ENCODE results near the gene ZNF396.
A peak's percentile ranks its signal among the peaks of the same experiment; 100 is the strongest.

The ZNF396 gene

GRCh38 chr18:35334212-35334611, 42.9 kb downstream of the ZNF396 start:
- peaks cover 77% of the 10 kb centered on the region for H3K36me3 ChIP-seq (ENCODE audit: control insufficient read depth, insufficient read depth, low read length, severe bottlenecking)

DNA sequence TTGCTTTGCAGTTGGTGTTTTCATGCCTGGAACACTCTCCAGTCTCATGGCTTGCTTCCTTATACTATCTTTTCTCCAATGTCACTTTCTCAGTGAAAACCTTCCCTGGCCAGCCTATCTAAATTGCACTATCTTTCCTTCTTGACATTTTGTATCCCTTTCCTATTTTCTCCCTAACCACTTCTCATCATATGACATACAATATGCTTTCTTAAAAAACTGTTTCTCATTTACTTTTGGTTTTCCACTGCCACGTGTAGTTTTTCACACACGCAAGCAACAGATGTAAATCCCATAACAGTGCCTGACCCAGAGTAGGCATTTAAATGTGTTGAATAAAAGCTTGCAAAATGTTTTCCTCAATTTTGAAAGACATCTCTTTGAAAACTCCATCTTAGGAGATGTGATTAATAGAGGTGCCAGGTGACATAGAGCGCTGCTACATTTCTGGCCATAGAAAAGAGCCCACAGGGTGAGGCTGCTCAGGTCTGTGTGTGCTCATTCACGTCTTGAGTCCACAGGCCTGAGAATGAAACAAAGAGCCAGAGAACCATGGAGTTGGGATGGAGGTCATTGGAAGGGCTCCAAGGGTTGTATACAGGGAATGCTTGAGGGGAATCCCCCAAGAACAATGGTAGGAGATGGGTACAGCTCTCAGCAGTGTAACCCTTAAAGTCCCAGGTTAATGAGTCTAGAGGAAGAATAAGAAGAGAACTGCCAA, 45.6 kb downstream of the ZNF396 start:
- no peak overlapping the region for H3K9ac ChIP-seq (ENCODE audit: low read length)
- no peaks in the 10 kb centered on the region for H3K27me3 ChIP-seq (replicated peaks; ENCODE audit: control insufficient read depth, insufficient read depth, low read length)
- H3K36me3 ChIP-seq (ENCODE audit: control insufficient read depth, insufficient read depth, low read length, severe bottlenecking): peaks cover 54% of the 10 kb centered on the region
- H3K4me3 ChIP-seq (ENCODE audit: low read length): no peak overlapping the region
- no peak for DNase-seq (ENCODE audit: low read depth)
- H3K9me3 ChIP-seq (ENCODE audit: control insufficient read depth, low read length): peaks cover 28% of the 10 kb centered on the region
- peaks cover 5% of the 10 kb centered on the region for H3K4me1 ChIP-seq (ENCODE audit: control insufficient read depth, insufficient read depth, low read length)

More at GRCh38 chr18:35334212-35334611, 42.9 kb downstream of the ZNF396 start:
- H3K4me1 ChIP-seq (ENCODE audit: control insufficient read depth, insufficient read depth, low read length): peaks cover 5% of the 10 kb centered on the region
- H3K9me3 ChIP-seq (ENCODE audit: control insufficient read depth, low read length): peaks cover 4% of the 10 kb centered on the region
- H3K4me3 ChIP-seq (ENCODE audit: low read length): no peak overlapping the region
- no peak for DNase-seq (ENCODE audit: low read depth)
- no peak overlapping the region for H3K9ac ChIP-seq (ENCODE audit: low read length)
- H3K27me3 ChIP-seq (replicated peaks; ENCODE audit: control insufficient read depth, insufficient read depth, low read length): no peaks in the 10 kb centered on the region

DNA sequence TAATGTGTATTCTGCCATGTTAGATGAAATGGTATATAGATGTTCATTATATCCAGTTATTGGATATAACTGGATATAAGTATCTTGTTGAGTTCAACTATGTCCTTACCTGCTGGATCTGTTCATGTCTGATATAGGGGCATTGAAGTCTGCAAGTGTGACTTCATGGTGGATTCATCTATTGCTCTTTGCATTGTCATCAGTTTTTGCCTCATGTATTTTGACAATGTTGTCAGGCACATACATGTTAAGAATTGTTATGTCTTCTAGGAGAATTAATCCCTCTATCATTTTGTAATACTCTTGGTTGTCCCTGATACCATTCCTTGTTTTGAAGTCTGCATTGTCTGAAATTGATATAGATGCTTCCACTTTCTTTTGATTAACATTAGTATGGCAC, 48.3 kb downstream of the ZNF396 start:
- Histone ChIP-seq H3K27me3 (replicated peaks; ENCODE audit: control insufficient read depth, insufficient read depth, low read length) (no peaks in the 10 kb centered on the region), H3K9ac (ENCODE audit: low read length) (no peak overlapping the region), H3K36me3 (ENCODE audit: control insufficient read depth, insufficient read depth, low read length, severe bottlenecking) (peaks cover 28% of the 10 kb centered on the region), H3K4me3 (ENCODE audit: low read length) (no peak overlapping the region), H3K4me1 (ENCODE audit: control insufficient read depth, insufficient read depth, low read length) (no peaks in the 10 kb centered on the region), H3K9me3 (ENCODE audit: control insufficient read depth, low read length) (peaks cover 28% of the 10 kb centered on the region)
- no peak for DNase-seq (ENCODE audit: low read depth)

GRCh38 chr18:35326695-35327387, 50.3 kb downstream of the ZNF396 start:
- Histone ChIP-seq H3K9ac (ENCODE audit: low read length) (no peak overlapping the region), H3K36me3 (ENCODE audit: control insufficient read depth, insufficient read depth, low read length, severe bottlenecking) (peaks cover 8% of the 10 kb centered on the region), H3K9me3 (ENCODE audit: control insufficient read depth, low read length) (peaks cover 26% of the 10 kb centered on the region), H3K4me1 (ENCODE audit: control insufficient read depth, insufficient read depth, low read length) (no peaks in the 10 kb centered on the region), H3K27me3 (replicated peaks; ENCODE audit: control insufficient read depth, insufficient read depth, low read length) (no peaks in the 10 kb centered on the region), H3K4me3 (ENCODE audit: low read length) (no peak overlapping the region)
- no peak for DNase-seq (ENCODE audit: low read depth)

- no peaks in the 10 kb centered on the region for H3K27me3 ChIP-seq (replicated peaks; ENCODE audit: control insufficient read depth, insufficient read depth, low read length)
- H3K36me3 ChIP-seq (ENCODE audit: control insufficient read depth, insufficient read depth, low read length, severe bottlenecking): peaks cover 4% of the 10 kb centered on the region
- no peak overlapping the region for H3K9ac ChIP-seq (ENCODE audit: low read length)
- H3K9me3 ChIP-seq (ENCODE audit: control insufficient read depth, low read length): peaks cover 24% of the 10 kb centered on the region
- no peak overlapping the region for H3K4me3 ChIP-seq (ENCODE audit: low read length)
- H3K4me1 ChIP-seq (ENCODE audit: control insufficient read depth, insufficient read depth, low read length): no peaks in the 10 kb centered on the region
- DNase-seq (ENCODE audit: low read depth): peak; percentile 23
These were observed 52.0 kb downstream of the ZNF396 start for GRCh38 chr18:35324926-35325655.

DNA sequence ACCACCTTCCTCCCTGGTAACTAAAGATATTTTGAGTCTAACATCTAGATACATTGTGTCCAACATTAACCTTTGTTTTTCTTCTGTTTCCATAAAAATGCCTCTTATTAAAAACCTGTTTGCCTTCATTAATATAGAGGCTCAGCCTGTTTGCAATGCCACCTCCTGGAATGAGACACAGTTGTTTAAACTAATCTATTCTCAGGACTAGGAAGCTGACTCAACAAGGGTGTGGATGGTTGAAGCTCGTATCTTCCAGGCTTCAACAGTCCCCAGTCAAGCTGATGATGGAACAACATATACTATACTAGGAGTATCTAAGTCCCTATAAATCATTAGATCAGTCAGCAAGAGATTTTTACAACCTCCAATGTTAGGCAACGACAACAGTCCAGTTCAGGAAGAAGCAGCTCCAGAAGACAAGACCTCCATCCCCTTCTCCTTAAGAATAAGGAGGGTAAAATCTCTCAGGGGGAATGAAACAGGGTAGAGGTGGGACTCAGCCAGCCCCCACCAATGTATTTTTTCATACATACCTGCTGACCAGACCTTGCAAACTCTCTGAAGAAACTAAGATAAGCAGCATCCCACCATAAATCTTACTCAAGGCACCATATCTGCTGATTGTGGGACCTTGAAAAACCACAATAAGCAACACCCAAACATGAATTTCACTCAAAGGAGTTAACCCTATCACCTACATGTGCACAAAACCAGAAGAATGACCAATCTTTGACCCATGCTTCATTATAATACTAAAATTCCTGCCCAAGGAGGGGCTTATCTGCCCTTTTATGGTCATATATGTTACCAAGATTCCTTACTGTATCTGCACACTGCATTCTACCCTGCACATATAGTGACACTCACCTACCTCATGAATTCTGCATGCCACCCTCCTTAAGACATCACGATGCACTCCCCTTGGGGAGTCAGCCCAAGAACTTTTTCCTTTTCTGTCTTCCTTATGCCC, 54.4 kb downstream of the ZNF396 start:
- no peaks in the 10 kb centered on the region for H3K27me3 ChIP-seq (replicated peaks; ENCODE audit: control insufficient read depth, insufficient read depth, low read length)
- H3K4me3 ChIP-seq (ENCODE audit: low read length): no peak overlapping the region
- H3K36me3 ChIP-seq (ENCODE audit: control insufficient read depth, insufficient read depth, low read length, severe bottlenecking): no peaks in the 10 kb centered on the region
- H3K4me1 ChIP-seq (ENCODE audit: control insufficient read depth, insufficient read depth, low read length): no peaks in the 10 kb centered on the region
- no peak overlapping the region for H3K9ac ChIP-seq (ENCODE audit: low read length)
- no peak for DNase-seq (ENCODE audit: low read depth)
- peaks cover 11% of the 10 kb centered on the region for H3K9me3 ChIP-seq (ENCODE audit: control insufficient read depth, low read length)
